Pancreas (tissue), 10 donors: ENCODE data around the gene PIGP. TPM values are rescaled to one million over a fixed set of nuclear protein-coding genes. Genes with fewer than 3 reads are reported as not detected.

Experiments
- ATAC-seq, 4 donors: fragments of 200-7000 bp; cut with Tn5 transposase; one replicate each; pipeline versions ENCODE4 v1.8.0 to v1.9.1; 2020; ENCODE audit warnings: mild to moderate bottlenecking in 4 of 4, moderate library complexity in 4 of 4
- DNase-seq, 6 donors: peaks; one replicate each; pipeline ENCODE4 v3.0.0-alpha.2; 2020
- FAIRE-seq: peaks from 2 replicates; lab custom pipeline; 2012; peaks lifted over from hg19 to GRCh38; lab: Jason Lieb, UNC
- H3K27ac ChIP-seq, 4 donors: fragments of 200-600 bp; sonication (generic); 1 replicate in 3 of 4; 2 replicates in 1 of 4; pipeline versions ENCODE4 v1.5.0 to v1.8.0; 2020
- H3K27me3 ChIP-seq, 4 donors: fragments of 200-600 bp; one replicate each; pipeline ENCODE4 v1.8.0; 2021
- H3K36me3 ChIP-seq, 3 donors: fragments of 200-600 bp; sonication (generic) in 1 of 3; one replicate each; pipeline versions ENCODE4 v1.5.0 to v1.8.0; 2020 to 2021
- H3K4me1 ChIP-seq, 3 donors: fragments of 200-600 bp; one replicate each; pipeline ENCODE4 v1.8.0; 2021
- H3K4me3 ChIP-seq, 4 donors: fragments of 200-600 bp; sonication (generic) in 2 of 4; one replicate each; pipeline versions ENCODE4 v1.5.0 to v1.8.0; 2020 to 2021
- H3K9me3 ChIP-seq, 4 donors: fragments of 200-600 bp; one replicate each; pipeline ENCODE4 v1.8.0; 2021
- WGBS, 2 donors: extraction: QIAGEN DNeasy Blood & Tissue Kit; methylation state at CpG; one replicate each; pipeline ENCODE4 v1.1.7; 2013; 5-methylcytosine and 5-hydroxymethylcytosine counted together
- intact Hi-C, 3 donors: fragments of 100-400 bp; cut with DNase I; formaldehyde crosslinking; loops; one replicate each; pipeline versions ENCODE4 v1.11.1 to v1.14.2; 2022
- polyA plus RNA-seq, 2 donors: library from polyadenylated mRNA; stranded (reverse); fragments of 200-250 nt; gene quantifications; one replicate each; pipeline ENCODE4 v1.2.3, GENCODE V29; 2013
- total RNA-seq, 6 donors: library from RNA; stranded (reverse); fragmentation: NEBNext Ultra II Directional in 4 of 6; extraction: Animal tissue kit (Norgen Biotek cat#: 25700) in 4 of 6; gene quantifications; one replicate each; pipeline versions ENCODE4 v1.2.1 to v1.2.4, GENCODE V29; 2021 to 2023
- TF ChIP-seq, protein P1 (sequence below), 4 donors: fragments of 200-600 bp; sonication (generic) in 3 of 4; IDR thresholded peaks; one replicate each; pipeline versions ENCODE4 v1.5.0 to v1.8.0; 2021; ENCODE audit warnings: antibody characterized with exemption in 4 of 4
- donor health status: healthy with polysubstance abuse.
- donor health status: DM: no; HTN: no; CAD: no; lungs with moderate emphysema.
- donor health status: DM: no; HTN: no; CAD: no.
- donor health status: control.
- donor health status: control.
- donor health status: Bipolar disorder and iron deficiency.
- donor health status: DM: yes; HTN: yes; CAD: no.
- donor health status: DM: no; HTN: no; CAD: no.
- donor health status: DM: no; HTN: no; CAD: no.
- donor health status: DM: yes; HTN: yes; CAD: no.

Gene PIGP
- total and polyA plus RNA-seq, 8 donors = 14.8 to 29.3 (median 17.2) TPM

DNA sequence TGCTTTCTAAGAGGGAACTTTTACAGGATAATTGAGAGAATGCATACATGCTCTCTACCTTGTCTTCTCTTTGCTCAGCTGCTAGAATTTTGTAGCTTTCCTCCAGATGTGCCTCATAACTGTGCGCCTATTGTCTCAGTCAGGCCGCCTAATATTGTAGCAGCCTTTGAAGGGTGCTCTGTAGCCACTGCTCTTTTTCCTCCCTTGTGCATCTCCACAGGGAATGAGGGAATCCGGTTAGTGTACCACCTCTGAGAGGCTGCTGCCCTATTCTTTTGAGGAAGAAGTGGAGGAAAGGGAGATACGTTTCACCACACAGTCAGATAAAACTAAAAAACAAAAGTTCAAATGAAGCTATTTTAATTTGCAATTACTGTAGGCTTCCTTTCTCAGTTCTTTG is 22.9 kb upstream of the PIGP start:
- TF ChIP-seq, protein P1, sequence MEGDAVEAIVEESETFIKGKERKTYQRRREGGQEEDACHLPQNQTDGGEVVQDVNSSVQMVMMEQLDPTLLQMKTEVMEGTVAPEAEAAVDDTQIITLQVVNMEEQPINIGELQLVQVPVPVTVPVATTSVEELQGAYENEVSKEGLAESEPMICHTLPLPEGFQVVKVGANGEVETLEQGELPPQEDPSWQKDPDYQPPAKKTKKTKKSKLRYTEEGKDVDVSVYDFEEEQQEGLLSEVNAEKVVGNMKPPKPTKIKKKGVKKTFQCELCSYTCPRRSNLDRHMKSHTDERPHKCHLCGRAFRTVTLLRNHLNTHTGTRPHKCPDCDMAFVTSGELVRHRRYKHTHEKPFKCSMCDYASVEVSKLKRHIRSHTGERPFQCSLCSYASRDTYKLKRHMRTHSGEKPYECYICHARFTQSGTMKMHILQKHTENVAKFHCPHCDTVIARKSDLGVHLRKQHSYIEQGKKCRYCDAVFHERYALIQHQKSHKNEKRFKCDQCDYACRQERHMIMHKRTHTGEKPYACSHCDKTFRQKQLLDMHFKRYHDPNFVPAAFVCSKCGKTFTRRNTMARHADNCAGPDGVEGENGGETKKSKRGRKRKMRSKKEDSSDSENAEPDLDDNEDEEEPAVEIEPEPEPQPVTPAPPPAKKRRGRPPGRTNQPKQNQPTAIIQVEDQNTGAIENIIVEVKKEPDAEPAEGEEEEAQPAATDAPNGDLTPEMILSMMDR (IDR thresholded peaks at IDR 0.05) = no peak
- FAIRE-seq (no peak), DNase-seq (no peak), ATAC-seq (no peak)
- no peaks in the 10 kb centered on the region for H3K27me3 ChIP-seq
- H3K27ac ChIP-seq = no peak overlapping the region
- no peak overlapping the region for H3K4me3 ChIP-seq
- intact Hi-C loops = no loop called here
- H3K9me3 ChIP-seq = no peaks in the 10 kb centered on the region
- 94 to 98% methylated on average over 4 of the region's 4 CpGs for whole genome bisulfite sequencing, 2 donors
- H3K36me3 ChIP-seq = peaks cover 0 to 35% (median 0%) of the 10 kb centered on the region in 3 donors
- no peaks in the 10 kb centered on the region for H3K4me1 ChIP-seq

DNA sequence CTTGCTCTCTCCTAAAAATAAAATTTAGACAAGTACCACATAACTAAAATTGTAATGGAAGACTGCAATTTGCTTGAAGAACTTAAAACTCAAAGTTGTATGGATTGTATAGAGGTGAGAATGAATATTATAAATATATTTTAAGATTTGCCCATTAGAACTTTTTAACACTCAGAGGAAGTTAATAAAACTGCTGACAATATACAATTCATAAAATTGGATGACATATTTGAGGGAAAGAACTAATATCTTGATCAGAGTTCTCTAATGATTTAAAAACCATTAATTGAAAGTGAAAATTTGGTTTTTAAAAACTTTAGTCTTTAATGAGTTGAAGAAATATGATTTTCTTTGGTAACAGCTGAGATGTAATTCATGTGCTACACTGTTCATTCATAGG is 21.1 kb upstream of the PIGP start:
- Histone ChIP-seq H3K4me3 (no peak overlapping the region), H3K27me3 (no peaks in the 10 kb centered on the region), H3K4me1 (no peaks in the 10 kb centered on the region), H3K9me3 (no peaks in the 10 kb centered on the region), H3K36me3 (peaks cover 0 to 29% (median 0%) of the 10 kb centered on the region in 3 donors), H3K27ac (no peak overlapping the region)
- ATAC-seq = no peak
- FAIRE-seq = peak; percentile 23
- no peak for DNase-seq
- intact Hi-C loops = no loop called here
- TF ChIP-seq, protein P1 (IDR thresholded peaks at IDR 0.05) = no peak

DNA sequence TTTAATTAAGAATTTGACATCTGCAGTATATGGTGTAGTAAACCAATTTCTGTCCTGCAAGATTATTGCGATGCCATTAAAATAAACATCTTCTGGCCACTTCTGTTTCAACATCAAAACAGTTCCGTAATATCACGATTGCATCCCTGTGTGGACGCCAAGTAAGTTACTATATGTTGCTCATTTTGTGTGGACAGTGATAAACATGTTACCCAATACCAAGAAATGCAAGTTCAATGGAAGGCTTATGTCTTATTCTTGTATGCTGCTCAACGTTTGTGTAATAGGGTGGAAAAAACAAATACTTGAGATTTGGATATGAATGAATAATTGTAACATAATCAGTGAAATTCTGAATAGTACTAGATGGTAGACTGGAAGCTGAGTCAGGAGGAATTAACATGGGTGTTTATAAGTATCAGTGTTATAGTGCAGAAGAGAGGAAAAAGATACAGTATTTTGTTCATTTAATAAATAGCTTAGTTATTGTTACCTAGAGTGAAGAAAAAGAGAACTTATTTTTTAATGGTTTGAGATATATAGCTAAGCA is 15.4 kb upstream of the PIGP start:
- Histone ChIP-seq H3K4me1 (peaks cover under 1 to 5% (median 1%) of the 10 kb centered on the region in 3 donors), H3K27me3 (no peaks in the 10 kb centered on the region), H3K4me3 (no peak overlapping the region), H3K9me3 (no peaks in the 10 kb centered on the region), H3K27ac (no peak overlapping the region), H3K36me3 (no peaks in the 10 kb centered on the region)
- no peak for FAIRE-seq
- DNase-seq = no peak
- intact Hi-C loops = no loop called here
- TF ChIP-seq, protein P1 (IDR thresholded peaks at IDR 0.05) = no peak
- WGBS, 2 donors = 63 to 67% methylated on average over 5 of the region's 5 CpGs
- peak in 1 of 4 donors; percentile 13 for ATAC-seq

DNA sequence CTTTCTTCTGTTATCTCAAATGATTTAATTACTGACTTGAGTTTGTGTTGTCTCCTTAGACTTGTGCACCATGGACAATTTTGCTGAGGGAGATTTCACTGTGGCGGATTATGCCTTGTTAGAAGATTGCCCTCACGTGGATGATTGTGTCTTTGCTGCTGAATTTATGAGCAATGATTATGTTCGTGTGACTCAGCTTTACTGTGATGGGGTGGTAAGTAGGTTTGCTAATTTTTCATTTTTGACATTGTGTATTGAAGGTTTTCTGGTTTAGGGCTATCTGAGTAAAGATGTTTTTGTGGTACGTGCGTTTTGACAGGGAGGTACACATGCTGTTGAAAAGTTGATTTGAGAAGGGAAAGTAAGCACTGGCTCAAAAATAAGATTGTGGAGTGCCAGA is 14.3 kb upstream of the PIGP start:
- DNase-seq = no peak
- intact Hi-C loops = no loop called here
- H3K4me1 ChIP-seq = peaks cover 9 to 14% (median 10%) of the 10 kb centered on the region in 3 donors

DNA sequence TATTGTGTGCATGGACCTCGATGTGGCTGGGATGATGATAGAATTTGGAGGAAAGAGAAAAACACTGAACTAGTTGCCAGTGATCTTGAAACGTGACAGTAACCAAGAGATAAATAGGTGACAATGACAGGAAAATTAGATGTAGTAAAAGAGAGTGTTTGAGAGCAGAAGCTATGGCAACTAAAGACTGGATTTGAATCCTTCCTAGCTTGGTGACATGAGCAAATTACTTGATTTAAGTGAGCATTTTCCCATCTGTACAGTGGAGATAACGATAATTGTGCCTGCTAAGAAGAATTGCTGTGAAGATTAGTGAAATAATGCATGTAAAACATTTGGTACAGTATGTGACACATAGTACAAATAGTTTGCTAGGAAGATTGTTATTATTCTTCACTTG is 12.9 kb upstream of the PIGP start:
- Histone ChIP-seq H3K27ac (no peak overlapping the region), H3K27me3 (no peaks in the 10 kb centered on the region), H3K9me3 (no peaks in the 10 kb centered on the region), H3K4me1 (peaks cover 9 to 14% (median 10%) of the 10 kb centered on the region in 3 donors), H3K4me3 (no peak overlapping the region), H3K36me3 (no peaks in the 10 kb centered on the region)
- no peak for FAIRE-seq
- 64 to 76% methylated on average over 3 of the region's 3 CpGs for WGBS, 2 donors
- TF ChIP-seq, protein P1 (IDR thresholded peaks at IDR 0.05) = no peak
- DNase-seq = no peak
- no peak for ATAC-seq
- intact Hi-C loops = no loop called here

More for the DNA sequence above, 14.3 kb upstream of the PIGP start:
- whole genome bisulfite sequencing, 2 donors = 37 to 38% methylated on average over 5 of the region's 5 CpGs
- no peak overlapping the region for H3K27ac ChIP-seq
- H3K27me3 ChIP-seq = no peaks in the 10 kb centered on the region
- TF ChIP-seq, protein P1 (IDR thresholded peaks at IDR 0.05) = no peak
- no peak overlapping the region for H3K4me3 ChIP-seq
- peak; percentile 70 to 84 (median 74) for ATAC-seq
- H3K36me3 ChIP-seq = no peaks in the 10 kb centered on the region
- no peaks in the 10 kb centered on the region for H3K9me3 ChIP-seq
- peak; percentile 49 for FAIRE-seq
